Naive thymus-derived CD4-positive, alpha-beta T cell (primary cell): ENCODE results near the gene PHAX. TPM values are rescaled to one million over a fixed set of nuclear protein-coding genes. Genes with fewer than 3 reads are reported as not detected.
A peak's percentile ranks its signal among the peaks of the same experiment; 100 is the strongest.
"Not testable (repeated sequence)": the region's sequence is repeated elsewhere in the genome, so short reads cannot be mapped to it uniquely, and the experiment has no call there.

Experiments used
- ATAC-seq: fragments of 150-1000 bp; cut with Tn5 transposase; 2 replicates; pipeline ENCODE4 v1.10.0; 2021; ENCODE audit warnings: mild to moderate bottlenecking, moderate library complexity
- CTCF ChIA-PET: fragments of 350-600 bp; sonication (Branson Sonifier 250); formaldehyde crosslinking; loops from one replicate; lab custom pipeline; 2021; ENCODE audit warnings: antibody characterized with exemption; lab: Charles Lee
- POLR2A ChIA-PET: fragments of 350-600 bp; sonication (Branson Sonifier 250); formaldehyde crosslinking; loops from one replicate; lab custom pipeline; 2021; ENCODE audit warnings: antibody characterized with exemption, inconsistent platforms; lab: Charles Lee
- DNase-seq, 9 donors: peaks; one replicate each; pipeline versions ENCODE4 v3.0.0 to v3.0.0-alpha.2; 2020 to 2022; ENCODE audit warnings: mixed read lengths in 1 of 9
- H3K27ac ChIP-seq: one replicate; pipeline ENCODE4 v1.7.0; 2013; ENCODE audit warnings: mild to moderate bottlenecking, low read depth, low read length, moderate library complexity
- H3K27me3 ChIP-seq, 2 donors: one replicate each; pipeline ENCODE4 v1.7.0; 2013; ENCODE audit warnings: low read length in 2 of 2, mild to moderate bottlenecking in 2 of 2, moderate library complexity in 2 of 2; ENCODE audit not compliant: control insufficient read depth in 2 of 2, insufficient read depth in 2 of 2
- H3K36me3 ChIP-seq, 3 experiments: 1 replicate in 2 of 3; 2 replicates in 1 of 3; pipeline ENCODE4 v1.7.0; 2013; ENCODE audit warnings: low read length in 3 of 3, mild to moderate bottlenecking in 3 of 3, moderate library complexity in 1 of 3; ENCODE audit not compliant: insufficient read depth in 3 of 3, control insufficient read depth in 2 of 3
- H3K4me1 ChIP-seq, 2 donors: one replicate each; pipeline ENCODE4 v1.7.0; 2013; ENCODE audit warnings: low read length in 2 of 2, mild to moderate bottlenecking in 2 of 2, moderate library complexity in 1 of 2; ENCODE audit not compliant: control insufficient read depth in 2 of 2, insufficient read depth in 2 of 2
- H3K4me3 ChIP-seq: 2 replicates; pipeline ENCODE4 v1.7.0; 2013; ENCODE audit warnings: mild to moderate bottlenecking, low read length
- H3K9me3 ChIP-seq, 3 experiments: 1 replicate in 2 of 3; 2 replicates in 1 of 3; pipeline ENCODE4 v1.7.0; 2013; ENCODE audit warnings: low read length in 3 of 3; ENCODE audit not compliant: control insufficient read depth in 2 of 3
- H3K27ac Mint-ChIP-seq, 9 donors: one replicate each; pipeline ENCODE4 v1.8.0; 2020 to 2022; ENCODE audit warnings: mixed read lengths in 9 of 9, mild to moderate bottlenecking in 8 of 9, moderate library complexity in 5 of 9, inconsistent platforms in 2 of 9
- H3K27me3 Mint-ChIP-seq, 5 donors: one replicate each; pipeline ENCODE4 v1.8.0; 2021 to 2022; ENCODE audit warnings: mixed read lengths in 5 of 5, mild to moderate bottlenecking in 1 of 5
- H3K36me3 Mint-ChIP-seq, 5 donors: one replicate each; pipeline ENCODE4 v1.8.0; 2020 to 2022; ENCODE audit warnings: mixed read lengths in 5 of 5, mild to moderate bottlenecking in 3 of 5, inconsistent platforms in 1 of 5
- H3K4me1 Mint-ChIP-seq, 7 donors: one replicate each; pipeline ENCODE4 v1.8.0; 2020 to 2022; ENCODE audit warnings: mixed read lengths in 7 of 7, mild to moderate bottlenecking in 3 of 7, inconsistent platforms in 1 of 7
- H3K4me3 Mint-ChIP-seq, 10 donors: one replicate each; pipeline ENCODE4 v1.8.0; 2020 to 2022; ENCODE audit warnings: mild to moderate bottlenecking in 10 of 10, mixed read lengths in 10 of 10, moderate library complexity in 6 of 10, inconsistent platforms in 2 of 10
- H3K9me3 Mint-ChIP-seq, 11 donors: one replicate each; pipeline ENCODE4 v1.8.0; 2020 to 2022; ENCODE audit warnings: mixed read lengths in 11 of 11, mild to moderate bottlenecking in 4 of 11, inconsistent platforms in 1 of 11, moderate library complexity in 1 of 11
- intact Hi-C, 2 donors: fragments of 100-400 bp; cut with micrococcal nuclease; formaldehyde crosslinking; loops; one replicate each; pipeline ENCODE4 v1.15.1; 2023
- polyA plus RNA-seq, 2 donors: library from polyadenylated mRNA; unstranded; fragments of 300-500 nt; fragmentation: Illumina TruSeq; gene quantifications; one replicate each; pipeline ENCODE4 v1.2.3, GENCODE V29; 2021
- total RNA-seq, 6 experiments: library from RNA in 5 of 6; stranded (reverse) in 5 of 6; gene quantifications; 1 replicate in 5 of 6; 2 replicates in 1 of 6; pipeline ENCODE4 v1.2.3 and lab custom pipeline; 2021 to 2026

Gene PHAX
- total and polyA plus RNA-seq, 7 experiments from 2014 or later = 14.5 to 116 (median 37.4) TPM

DNA sequence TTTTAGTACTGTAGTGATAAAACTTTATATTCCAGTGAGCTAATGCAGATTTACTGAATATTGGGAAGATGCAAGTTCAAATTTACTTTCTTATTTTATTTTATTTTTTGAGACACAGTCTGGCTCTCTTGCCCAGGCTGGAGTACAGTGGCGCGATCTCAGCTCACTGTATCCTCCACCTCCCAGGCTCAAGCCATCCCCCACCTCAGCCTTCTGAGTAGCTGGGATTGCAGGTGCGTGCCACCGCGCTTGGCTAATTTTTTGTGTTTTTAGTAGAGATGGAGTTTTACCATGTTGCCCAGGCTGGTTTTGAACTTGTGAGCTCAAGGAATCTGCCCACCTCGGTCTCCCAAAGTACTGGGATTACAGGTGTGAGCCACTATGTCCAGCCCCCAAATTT is 9.9 kb downstream of the PHAX start:
- Mint-ChIP-seq H3K36me3 (peaks cover 4 to 34% (median 17%) of the 10 kb centered on the region in 5 donors), H3K27me3 (no peaks in the 10 kb centered on the region), H3K27ac (peak overlapping the region in 2 of 9 donors; percentile 65 to 75), H3K4me1 (peaks cover 24 to 61% (median 49%) of the 10 kb centered on the region in 7 donors), H3K9me3 (no peaks in the 10 kb centered on the region), H3K4me3 (no peak overlapping the region)
- no peaks in the 10 kb centered on the region for H3K27me3 ChIP-seq
- ATAC-seq = no peak
- no peak overlapping the region for H3K27ac ChIP-seq
- ChIA-PET CTCF (interaction anchor here (0.6 kb wide), 1 partner anchor 260 kb away, joined by 6 read pairs; no protein-coding TSS in a partner anchor), POLR2A (interaction anchor here (0.6 to 0.7 kb wide), 2 partner anchors 12 to 903 kb away, joined by 3 to 5 read pairs; no protein-coding TSS in a partner anchor)
- H3K4me3 ChIP-seq = no peak overlapping the region
- H3K9me3 ChIP-seq = no peaks in the 10 kb centered on the region
- no peaks in the 10 kb centered on the region for H3K4me1 ChIP-seq
- no peak for DNase-seq
- H3K36me3 ChIP-seq = peaks cover 0 to 48% (median 10%) of the 10 kb centered on the region in 3 experiments
- intact Hi-C loops = no loop called here

DNA sequence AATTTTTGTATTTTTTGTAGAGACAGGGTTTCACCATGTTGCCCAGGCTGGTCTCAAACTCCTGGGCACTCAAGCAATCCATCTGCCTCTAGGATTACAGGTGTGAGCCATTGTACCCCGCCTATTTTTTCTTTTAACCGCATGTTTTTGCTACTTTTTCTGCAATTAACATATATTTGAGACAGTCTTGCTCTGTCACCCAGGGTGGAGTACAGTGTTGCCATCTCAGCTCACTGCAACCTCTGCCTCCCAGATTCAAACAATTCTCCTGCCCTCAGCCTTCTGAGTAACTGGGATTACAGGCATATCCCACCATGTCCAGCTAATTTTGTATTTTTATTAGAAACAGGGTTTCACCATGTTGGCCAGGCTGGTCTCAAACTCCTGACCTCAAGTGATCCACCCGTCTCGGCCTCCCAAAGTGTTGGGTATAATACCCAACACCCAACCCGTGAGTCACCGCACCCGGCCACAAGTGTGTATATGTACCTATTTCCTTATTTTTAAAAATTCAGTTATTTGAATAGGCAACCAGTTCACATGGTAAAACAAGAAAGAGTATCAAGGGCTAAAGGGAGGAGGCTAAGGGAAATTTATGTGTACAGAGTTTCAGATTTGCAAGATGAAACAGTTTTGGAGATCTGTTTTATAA is 13.3 kb downstream of the PHAX start:
- no peak for ATAC-seq
- DNase-seq = no peak
- no peaks in the 10 kb centered on the region for H3K27me3 ChIP-seq
- Mint-ChIP-seq H3K4me3 (no peak overlapping the region), H3K9me3 (no peaks in the 10 kb centered on the region), H3K27ac (peak overlapping the region in 2 of 9 donors; percentile 10 to 33), H3K27me3 (no peaks in the 10 kb centered on the region), H3K4me1 (peaks cover 11 to 40% (median 27%) of the 10 kb centered on the region in 7 donors), H3K36me3 (peaks cover 0 to 24% (median 19%) of the 10 kb centered on the region in 5 donors)
- no peaks in the 10 kb centered on the region for H3K9me3 ChIP-seq
- no peak overlapping the region for H3K4me3 ChIP-seq
- ChIA-PET POLR2A (no interaction called here), CTCF (no interaction called here)
- intact Hi-C loops = no loop called here
- H3K27ac ChIP-seq = no peak overlapping the region
- no peaks in the 10 kb centered on the region for H3K4me1 ChIP-seq
- peaks cover 6 to 58% (median 7%) of the 10 kb centered on the region in 3 experiments for H3K36me3 ChIP-seq

DNA sequence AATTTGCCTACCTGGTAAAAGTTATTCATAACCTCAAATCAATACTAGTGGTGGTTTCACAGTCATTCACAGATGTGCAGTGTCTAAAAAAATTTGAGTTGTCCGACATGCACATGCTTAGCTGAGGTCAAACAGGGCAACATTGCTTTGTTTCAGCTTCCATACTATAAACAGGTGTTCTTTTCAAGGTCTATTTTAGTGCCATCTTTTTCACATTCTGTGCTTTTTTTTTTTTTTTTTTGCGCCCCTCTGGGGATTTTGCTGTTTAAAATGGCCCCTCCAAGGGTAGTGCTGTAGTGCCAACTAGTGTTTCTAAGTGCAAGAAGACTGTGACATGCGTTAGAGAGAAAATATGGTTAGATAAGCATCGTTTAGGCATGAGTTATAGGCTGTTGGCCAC is 14.5 kb downstream of the PHAX start:
- Mint-ChIP-seq H3K27me3 (no peaks in the 10 kb centered on the region), H3K4me3 (no peak overlapping the region), H3K4me1 (peaks cover 7 to 34% (median 22%) of the 10 kb centered on the region in 7 donors), H3K27ac (peak overlapping the region in 2 of 9 donors; percentile 25 to 59), H3K9me3 (no peaks in the 10 kb centered on the region), H3K36me3 (peaks cover 0 to 23% (median 14%) of the 10 kb centered on the region in 5 donors)
- POLR2A ChIA-PET = no interaction called here
- Histone ChIP-seq H3K36me3 (peaks cover 7 to 55% (median 13%) of the 10 kb centered on the region in 3 experiments), H3K4me1 (no peaks in the 10 kb centered on the region), H3K9me3 (no peaks in the 10 kb centered on the region), H3K27me3 (no peaks in the 10 kb centered on the region), H3K27ac (no peak overlapping the region), H3K4me3 (no peak overlapping the region)
- DNase-seq (no peak), ATAC-seq (no peak)
- CTCF ChIA-PET = no interaction called here
- intact Hi-C loops = no loop called here

DNA sequence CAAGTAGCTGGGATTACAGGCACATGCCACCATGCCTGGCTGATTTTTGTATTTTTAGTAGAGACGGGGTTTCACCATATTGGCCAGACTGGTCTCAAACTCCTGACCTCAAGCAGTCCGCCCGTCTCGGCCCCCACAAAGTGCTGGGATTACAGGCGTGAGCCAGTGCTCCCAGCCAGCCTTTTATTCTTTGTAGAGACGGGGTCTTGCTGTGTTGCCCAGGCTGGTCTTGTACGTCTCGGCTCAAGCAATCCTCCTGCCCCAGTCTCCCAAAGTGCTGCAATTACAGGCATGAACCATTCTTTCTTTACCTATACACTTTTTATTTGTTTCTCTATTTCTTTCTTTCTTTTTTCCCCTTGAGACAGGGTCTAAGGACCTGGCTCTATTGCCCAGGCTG is 16.9 kb downstream of the PHAX start:
- intact Hi-C loops, H3K4me3 ChIP-seq, CTCF ChIA-PET, POLR2A ChIA-PET, H3K27ac Mint-ChIP-seq, DNase-seq, H3K27me3 Mint-ChIP-seq, ATAC-seq, H3K27ac ChIP-seq, H3K4me3 Mint-ChIP-seq, H3K27me3 ChIP-seq, H3K4me1 ChIP-seq, H3K9me3 ChIP-seq, H3K9me3 Mint-ChIP-seq: not testable (repeated sequence)
- H3K4me1 Mint-ChIP-seq = peaks cover 2 to 18% (median 9%) of the 10 kb centered on the region in 7 donors
- H3K36me3 ChIP-seq = peaks cover 7 to 48% (median 16%) of the 10 kb centered on the region in 3 experiments
- H3K36me3 Mint-ChIP-seq = peaks cover 0 to 15% (median 3%) of the 10 kb centered on the region in 5 donors

DNA sequence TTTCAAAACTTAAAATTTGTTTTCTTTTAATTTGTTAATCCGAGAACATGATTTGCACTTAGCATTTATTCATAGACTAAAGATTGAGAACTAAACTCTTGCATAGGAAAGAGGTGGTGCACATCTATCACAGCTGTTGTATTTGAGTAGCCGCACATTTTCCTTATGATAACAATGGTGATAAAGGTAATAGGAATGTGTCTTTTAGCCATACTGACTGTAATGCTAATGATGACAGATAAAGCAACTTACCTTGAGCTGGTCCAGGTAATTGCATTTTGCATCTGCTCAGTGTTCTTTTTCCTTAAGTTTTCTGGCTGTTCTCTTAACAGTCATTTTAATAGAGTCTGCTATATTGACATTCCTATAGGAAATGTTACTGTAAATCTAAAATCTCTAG is 19.0 kb downstream of the PHAX start:
- Mint-ChIP-seq H3K4me3 (no peak overlapping the region), H3K36me3 (peaks cover 0 to 23% (median 6%) of the 10 kb centered on the region in 5 donors), H3K27ac (no peak overlapping the region), H3K4me1 (peaks cover 0 to 17% (median 0%) of the 10 kb centered on the region in 7 donors), H3K9me3 (no peaks in the 10 kb centered on the region), H3K27me3 (no peaks in the 10 kb centered on the region)
- Histone ChIP-seq H3K4me1 (no peaks in the 10 kb centered on the region), H3K4me3 (no peak overlapping the region), H3K27me3 (no peaks in the 10 kb centered on the region), H3K36me3 (peaks cover 10 to 63% (median 21%) of the 10 kb centered on the region in 3 experiments), H3K9me3 (no peaks in the 10 kb centered on the region), H3K27ac (no peak overlapping the region)
- intact Hi-C loops = no loop called here
- ATAC-seq (no peak), DNase-seq (no peak)
- ChIA-PET POLR2A (no interaction called here), CTCF (no interaction called here)

DNA sequence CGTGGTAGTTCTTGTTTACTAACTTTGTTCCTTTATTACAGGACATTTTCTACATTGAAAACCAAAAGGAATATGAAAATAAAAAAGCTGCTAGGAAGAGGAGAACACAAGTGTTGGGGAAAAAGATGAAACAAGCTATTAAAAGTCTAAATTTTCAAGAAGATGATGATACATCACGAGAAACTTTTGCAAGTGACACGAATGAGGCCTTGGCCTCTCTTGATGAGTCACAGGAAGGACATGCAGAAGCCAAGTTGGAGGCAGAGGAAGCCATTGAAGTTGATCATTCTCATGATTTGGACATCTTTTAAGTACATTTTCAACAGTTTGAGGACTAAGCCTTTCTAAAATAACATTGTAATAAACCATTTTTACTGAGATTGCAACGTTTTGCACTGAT is 23.8 kb downstream of the PHAX start:
- CTCF ChIA-PET = no interaction called here
- no peaks in the 10 kb centered on the region for H3K9me3 ChIP-seq
- no peak overlapping the region for H3K4me3 ChIP-seq
- peaks cover 0 to 11% (median 0%) of the 10 kb centered on the region in 7 donors for H3K4me1 Mint-ChIP-seq
- no peaks in the 10 kb centered on the region for H3K27me3 ChIP-seq
- peaks cover 4 to 45% (median 20%) of the 10 kb centered on the region in 3 experiments for H3K36me3 ChIP-seq
- intact Hi-C loops = no loop called here
- H3K4me1 ChIP-seq = no peaks in the 10 kb centered on the region
- POLR2A ChIA-PET = no interaction called here
- DNase-seq (no peak), ATAC-seq (no peak)
- no peak overlapping the region for H3K27ac ChIP-seq
- peak overlapping the region in 1 of 9 donors; percentile 49 for H3K27ac Mint-ChIP-seq
- peaks cover 3 to 21% (median 6%) of the 10 kb centered on the region in 5 donors for H3K36me3 Mint-ChIP-seq
- no peaks in the 10 kb centered on the region for H3K27me3 Mint-ChIP-seq
- H3K4me3 Mint-ChIP-seq = no peak overlapping the region
- H3K9me3 Mint-ChIP-seq = no peaks in the 10 kb centered on the region

DNA sequence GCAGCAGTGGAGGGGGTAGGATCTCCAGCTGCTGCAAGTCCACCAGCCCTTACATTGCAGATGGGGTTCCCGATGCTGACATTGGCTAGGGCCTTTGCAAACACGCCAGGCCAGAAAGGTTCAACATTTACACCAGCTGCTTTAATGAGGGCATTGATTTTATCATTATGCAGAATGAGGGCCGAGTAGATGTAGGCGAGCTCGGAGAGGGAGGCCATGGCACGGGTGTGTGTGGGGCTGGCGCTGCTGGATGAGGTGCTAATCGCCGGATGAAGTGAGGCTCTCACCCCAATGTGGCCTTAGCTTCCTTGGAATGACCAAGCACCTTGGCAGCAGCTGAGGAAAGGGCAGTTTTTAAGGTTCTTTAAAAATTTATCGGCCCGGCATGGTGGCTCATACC is 27.4 kb downstream of the PHAX start:
- H3K4me1 Mint-ChIP-seq = peaks cover 0 to 11% (median 0%) of the 10 kb centered on the region in 7 donors
- H3K9me3 ChIP-seq = no peaks in the 10 kb centered on the region
- H3K9me3 Mint-ChIP-seq = no peaks in the 10 kb centered on the region
- ATAC-seq = no peak
- no peak overlapping the region for H3K4me3 ChIP-seq
- intact Hi-C loops = no loop called here
- no peaks in the 10 kb centered on the region for H3K27me3 ChIP-seq
- POLR2A ChIA-PET = no interaction called here
- no peak overlapping the region for H3K27ac ChIP-seq
- peaks cover 4 to 26% (median 10%) of the 10 kb centered on the region in 3 experiments for H3K36me3 ChIP-seq
- no peak for DNase-seq
- peak overlapping the region in 1 of 9 donors; percentile 67 for H3K27ac Mint-ChIP-seq
- no peak overlapping the region for H3K4me3 Mint-ChIP-seq
- CTCF ChIA-PET = no interaction called here
- H3K4me1 ChIP-seq = no peaks in the 10 kb centered on the region
- H3K27me3 Mint-ChIP-seq = no peaks in the 10 kb centered on the region
- H3K36me3 Mint-ChIP-seq = peaks cover 3 to 20% (median 6%) of the 10 kb centered on the region in 5 donors
